Naive B cell (primary cell): Measurements from ENCODE around the gene FBXO48. TPM values are rescaled to one million over a fixed set of nuclear protein-coding genes. Genes with fewer than 3 reads are reported as not detected.
"Not testable (repeated sequence)": the region's sequence is repeated elsewhere in the genome, so short reads cannot be mapped to it uniquely, and the experiment has no call there.

ENCODE experiments used
- ATAC-seq, 2 donors: fragments of 150-1000 bp; cut with Tn5 transposase; 2 replicates each; pipeline ENCODE4 v1.10.0; 2021; ENCODE audit warnings: low read depth in 2 of 2, mild to moderate bottlenecking in 2 of 2, moderate library complexity in 2 of 2
- DNase-seq: peaks from one replicate; pipeline ENCODE4 v3.0.0; 2022
- H3K27ac Mint-ChIP-seq, 6 donors: one replicate each; pipeline ENCODE4 v1.8.0; 2020 to 2022; ENCODE audit warnings: mild to moderate bottlenecking in 6 of 6, mixed read lengths in 6 of 6, moderate library complexity in 5 of 6, inconsistent platforms in 2 of 6
- H3K27me3 Mint-ChIP-seq, 3 donors: one replicate each; pipeline ENCODE4 v1.8.0; 2021 to 2022; ENCODE audit warnings: mixed read lengths in 3 of 3, mild to moderate bottlenecking in 1 of 3
- H3K36me3 Mint-ChIP-seq, 2 donors: one replicate each; pipeline ENCODE4 v1.8.0; 2020 to 2022; ENCODE audit warnings: mixed read lengths in 2 of 2, inconsistent platforms in 1 of 2, mild to moderate bottlenecking in 1 of 2
- H3K4me1 Mint-ChIP-seq, 3 donors: one replicate each; pipeline ENCODE4 v1.8.0; 2020 to 2022; ENCODE audit warnings: mixed read lengths in 3 of 3, inconsistent platforms in 1 of 3, mild to moderate bottlenecking in 1 of 3, moderate library complexity in 1 of 3
- H3K4me3 Mint-ChIP-seq, 8 donors: one replicate each; pipeline ENCODE4 v1.8.0; 2020 to 2022; ENCODE audit warnings: mild to moderate bottlenecking in 8 of 8, mixed read lengths in 8 of 8, moderate library complexity in 8 of 8, inconsistent platforms in 2 of 8
- H3K9me3 Mint-ChIP-seq, 7 donors: one replicate each; pipeline ENCODE4 v1.8.0; 2020 to 2022; ENCODE audit warnings: mixed read lengths in 7 of 7, mild to moderate bottlenecking in 5 of 7, inconsistent platforms in 2 of 7, moderate library complexity in 1 of 7
- polyA plus RNA-seq, 6 donors: library from polyadenylated mRNA; unstranded; fragments of 300-500 nt; fragmentation: Illumina TruSeq; gene quantifications; one replicate each; pipeline ENCODE4 v1.2.3, GENCODE V29; 2021; ENCODE audit warnings: low read depth in 6 of 6

Gene FBXO48
- polyA plus RNA-seq, 6 donors from 2014 or later: 0.19 to 0.58 (median 0.42) TPM

DNA sequence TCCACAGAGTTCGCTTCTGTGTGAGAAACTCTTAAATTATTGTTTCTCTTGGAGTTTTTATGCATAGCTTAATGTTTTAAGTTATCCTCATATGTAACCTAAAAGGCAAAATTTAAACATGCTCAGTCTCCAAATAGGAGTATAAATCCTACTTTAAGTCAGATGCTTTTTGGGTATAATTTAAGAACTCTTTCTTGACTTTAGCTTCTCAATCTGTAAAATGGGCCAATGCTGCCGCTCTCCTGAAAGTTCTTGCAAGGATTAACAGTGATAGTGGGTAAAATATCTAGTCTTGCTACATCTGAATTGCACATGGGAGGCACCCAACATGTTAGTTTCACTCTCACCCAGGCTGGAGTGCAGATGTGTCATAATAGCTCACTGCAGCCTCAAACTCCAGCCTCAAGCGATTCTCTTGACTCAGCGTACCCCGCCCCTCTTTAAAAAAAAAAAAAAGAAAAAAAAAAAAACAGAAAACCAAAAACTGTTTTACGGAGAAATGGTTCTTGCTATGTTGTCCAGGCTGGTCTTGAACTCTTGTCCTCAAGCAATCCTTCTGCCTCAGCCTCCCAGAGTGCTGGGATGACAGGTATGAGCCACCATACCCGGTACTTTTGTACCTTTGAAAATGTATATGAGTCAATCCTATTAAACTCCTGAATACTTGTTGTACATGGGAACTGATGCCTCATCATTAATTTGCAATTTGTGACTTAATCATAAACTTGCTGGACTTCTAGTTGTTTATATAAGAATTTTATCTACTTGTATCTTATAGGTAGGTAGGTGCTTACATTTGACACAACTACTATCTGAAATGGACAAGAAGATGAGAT lies 1.8 kb downstream of the FBXO48 start:
- ATAC-seq (no peak), DNase-seq (no peak)
- H3K4me1 Mint-ChIP-seq: peaks cover 10 to 30% (median 25%) of the 10 kb centered on the region in 3 donors
- peak overlapping the region in 3 of 8 donors; percentile 95 to 98 (median 98) for H3K4me3 Mint-ChIP-seq
- peak overlapping the region in 2 of 6 donors; percentile 91 to 96 for H3K27ac Mint-ChIP-seq
- H3K9me3 Mint-ChIP-seq: no peaks in the 10 kb centered on the region
- H3K27me3 Mint-ChIP-seq: no peaks in the 10 kb centered on the region
- no peaks in the 10 kb centered on the region for H3K36me3 Mint-ChIP-seq

GRCh38 chr2:68464651-68465050 lies 2.4 kb downstream of the FBXO48 start:
- no peaks in the 10 kb centered on the region for H3K9me3 Mint-ChIP-seq
- DNase-seq (no peak), ATAC-seq (no peak)
- H3K36me3 Mint-ChIP-seq: no peaks in the 10 kb centered on the region
- peak overlapping the region in 1 of 6 donors; percentile 49 for H3K27ac Mint-ChIP-seq
- H3K27me3 Mint-ChIP-seq: no peaks in the 10 kb centered on the region
- H3K4me3 Mint-ChIP-seq: peak overlapping the region in 2 of 8 donors; percentile 46 to 55
- H3K4me1 Mint-ChIP-seq: peaks cover 10 to 30% (median 25%) of the 10 kb centered on the region in 3 donors

GRCh38 chr2:68463287-68463877 lies 3.7 kb downstream of the FBXO48 start:
- Mint-ChIP-seq H3K27me3 (no peaks in the 10 kb centered on the region), H3K4me1 (peaks cover 10 to 20% (median 18%) of the 10 kb centered on the region in 3 donors), H3K27ac (no peak overlapping the region), H3K9me3 (no peaks in the 10 kb centered on the region), H3K4me3 (peak overlapping the region in 1 of 8 donors; percentile 48), H3K36me3 (no peaks in the 10 kb centered on the region)
- ATAC-seq (no peak), DNase-seq (peak; percentile 52)

- H3K27ac Mint-ChIP-seq: no peak overlapping the region
- ATAC-seq (no peak), DNase-seq (no peak)
- no peaks in the 10 kb centered on the region for H3K27me3 Mint-ChIP-seq
- no peaks in the 10 kb centered on the region for H3K36me3 Mint-ChIP-seq
- peaks cover 0 to 2% (median 0%) of the 10 kb centered on the region in 3 donors for H3K4me1 Mint-ChIP-seq
- H3K9me3 Mint-ChIP-seq: no peaks in the 10 kb centered on the region
- H3K4me3 Mint-ChIP-seq: no peak overlapping the region
Observed at GRCh38 chr2:68458981-68459380, 8.1 kb downstream of the FBXO48 start.

DNA sequence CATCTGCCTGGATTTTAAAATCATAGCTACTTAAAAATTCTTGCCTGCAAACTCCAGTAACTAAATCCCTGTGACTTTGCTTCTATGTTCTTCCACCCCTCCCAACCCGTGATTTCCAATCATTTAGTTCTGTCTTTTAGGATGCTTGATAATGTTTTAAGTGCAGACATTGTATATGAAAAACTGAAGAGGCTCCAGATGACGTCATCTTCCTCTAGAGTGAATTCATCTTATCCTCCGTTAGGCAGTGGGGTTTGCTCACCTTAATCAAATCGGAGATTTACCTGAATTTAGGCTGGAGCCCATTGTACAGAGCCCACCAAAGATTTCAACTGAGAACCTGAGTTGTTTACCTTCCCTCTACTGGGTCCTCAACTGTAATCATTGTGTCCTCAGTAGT lies 10.9 kb downstream of the FBXO48 start:
- ATAC-seq (no peak), DNase-seq (no peak)
- Mint-ChIP-seq H3K4me3 (no peak overlapping the region), H3K36me3 (no peaks in the 10 kb centered on the region), H3K27me3 (no peaks in the 10 kb centered on the region), H3K4me1 (peaks cover 0 to 8% (median 0%) of the 10 kb centered on the region in 3 donors), H3K9me3 (no peaks in the 10 kb centered on the region), H3K27ac (peak overlapping the region in 1 of 6 donors; percentile 8)

DNA sequence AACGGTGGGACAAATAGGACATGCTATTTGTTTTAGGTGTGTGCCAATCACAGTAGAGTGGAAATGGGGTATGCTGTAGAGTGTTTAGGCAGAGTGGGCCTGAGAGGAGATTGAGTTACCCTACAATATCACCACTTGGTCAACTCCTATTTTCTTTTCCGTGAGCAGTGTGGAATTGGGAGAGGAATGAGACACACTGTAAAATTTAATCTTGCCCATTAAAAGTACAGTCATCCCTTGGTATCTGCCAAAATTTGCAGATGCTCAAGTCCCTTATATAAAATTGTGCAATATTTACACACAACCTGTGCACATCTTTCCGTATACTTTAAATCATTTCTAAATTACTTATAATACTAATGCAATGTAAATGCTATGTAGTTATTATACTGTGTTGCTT lies 12.4 kb downstream of the FBXO48 start:
- ATAC-seq (no peak), DNase-seq (no peak)
- Mint-ChIP-seq H3K9me3 (no peaks in the 10 kb centered on the region), H3K27me3 (no peaks in the 10 kb centered on the region), H3K4me3 (no peak overlapping the region), H3K27ac (no peak overlapping the region), H3K36me3 (no peaks in the 10 kb centered on the region), H3K4me1 (peaks cover 0 to 8% (median 0%) of the 10 kb centered on the region in 3 donors)

DNA sequence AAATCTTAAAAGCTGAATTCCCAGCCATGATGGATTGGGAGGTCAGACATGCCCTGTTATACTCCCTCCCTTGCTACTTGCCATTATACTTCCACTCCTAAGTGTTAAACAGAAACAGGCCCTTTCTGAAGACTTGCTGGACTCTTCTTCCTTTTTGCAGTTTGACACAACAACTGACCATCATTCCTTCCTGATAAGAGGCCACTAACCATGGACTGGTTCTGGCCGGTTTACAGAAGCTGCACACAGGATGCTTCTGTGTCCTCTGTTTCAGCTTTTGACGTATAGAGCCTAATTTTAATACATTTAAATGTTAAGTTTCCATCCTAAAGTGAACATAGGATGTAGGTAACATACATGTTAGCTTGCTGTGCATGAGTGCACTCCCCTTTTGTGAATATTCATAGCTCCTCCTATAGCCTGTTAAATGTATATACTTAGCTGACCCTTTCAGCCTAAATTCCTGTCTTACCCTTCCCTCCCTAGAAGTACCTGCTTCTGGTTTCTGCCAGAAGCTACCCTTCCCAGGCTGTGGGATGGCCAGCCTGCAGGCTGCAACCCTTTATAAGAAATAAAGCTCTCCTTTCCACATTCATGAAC lies 13.2 kb downstream of the FBXO48 start:
- Mint-ChIP-seq H3K36me3 (no peaks in the 10 kb centered on the region), H3K27me3 (no peaks in the 10 kb centered on the region), H3K9me3 (peaks cover 0 to 2% (median 0%) of the 10 kb centered on the region in 7 donors), H3K4me3 (no peak overlapping the region), H3K27ac (peak overlapping the region in 3 of 6 donors; percentile 0 to 57 (median 16)), H3K4me1 (peaks cover 0 to 8% (median 0%) of the 10 kb centered on the region in 3 donors)
- DNase-seq: no peak
- ATAC-seq: no peak

- peak; percentile 30 for DNase-seq
- Mint-ChIP-seq H3K9me3 (peaks cover 0 to 2% (median 0%) of the 10 kb centered on the region in 7 donors), H3K27ac (peak overlapping the region in 2 of 6 donors; percentile 7 to 54), H3K4me3 (no peak overlapping the region), H3K36me3 (no peaks in the 10 kb centered on the region), H3K4me1 (peaks cover 0 to 8% (median 0%) of the 10 kb centered on the region in 3 donors), H3K27me3 (no peaks in the 10 kb centered on the region)
- ATAC-seq: peak; percentile 39 to 44
Observed at GRCh38 chr2:68452158-68452900, 14.8 kb downstream of the FBXO48 start.

- Mint-ChIP-seq H3K9me3 (peaks cover 0 to 4% (median 2%) of the 10 kb centered on the region in 7 donors), H3K27me3 (no peaks in the 10 kb centered on the region), H3K4me3 (no peak overlapping the region), H3K4me1 (peaks cover 0 to 6% (median 0%) of the 10 kb centered on the region in 3 donors), H3K27ac (peak overlapping the region in 2 of 6 donors; percentile 23 to 67), H3K36me3 (no peaks in the 10 kb centered on the region)
- DNase-seq: peak; percentile 39
- peak; percentile 26 to 46 for ATAC-seq
Observed at GRCh38 chr2:68448671-68449653, 18.1 kb downstream of the FBXO48 start.

- Mint-ChIP-seq H3K9me3 (peaks cover 0 to 4% (median 2%) of the 10 kb centered on the region in 7 donors), H3K27ac (peak overlapping the region in 1 of 6 donors; percentile 87), H3K36me3 (no peaks in the 10 kb centered on the region), H3K4me1 (no peaks in the 10 kb centered on the region), H3K27me3 (no peaks in the 10 kb centered on the region), H3K4me3 (no peak overlapping the region)
- ATAC-seq: peak in 1 of 2 donors; percentile 19
- no peak for DNase-seq
Observed at GRCh38 chr2:68447118-68447517, 20.0 kb downstream of the FBXO48 start.

DNA sequence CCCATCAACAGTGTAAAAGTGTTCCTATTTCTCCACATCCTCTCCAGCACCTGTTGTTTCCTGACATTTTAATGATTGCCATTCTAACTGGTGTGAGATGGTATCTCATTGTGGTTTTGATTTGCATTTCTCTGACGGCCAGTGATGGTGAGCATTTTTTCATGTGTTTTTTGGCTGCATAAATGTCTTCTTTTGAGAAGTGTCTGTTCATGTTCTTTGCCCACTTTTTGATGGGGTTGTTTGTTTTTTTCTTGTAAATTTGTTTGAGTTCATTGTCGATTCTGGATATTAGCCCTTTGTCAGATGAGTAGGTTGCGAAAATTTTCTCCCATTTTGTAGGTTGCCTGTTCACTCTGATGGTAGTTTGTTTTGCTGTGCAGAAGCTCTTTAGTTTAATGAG lies 20.7 kb downstream of the FBXO48 start:
- H3K36me3 Mint-ChIP-seq, DNase-seq, H3K27me3 Mint-ChIP-seq, H3K4me1 Mint-ChIP-seq, H3K9me3 Mint-ChIP-seq, ATAC-seq, H3K4me3 Mint-ChIP-seq, H3K27ac Mint-ChIP-seq: not testable (repeated sequence)

GRCh38 chr2:68441994-68442322 lies 25.1 kb downstream of the FBXO48 start:
- H3K27me3 Mint-ChIP-seq: no peaks in the 10 kb centered on the region
- ATAC-seq (no peak), DNase-seq (no peak)
- H3K9me3 Mint-ChIP-seq: peaks cover 0 to 1% (median 0%) of the 10 kb centered on the region in 7 donors
- H3K4me3 Mint-ChIP-seq: no peak overlapping the region
- H3K4me1 Mint-ChIP-seq: peaks cover 34 to 43% (median 37%) of the 10 kb centered on the region in 3 donors
- no peaks in the 10 kb centered on the region for H3K36me3 Mint-ChIP-seq
- peak overlapping the region in 4 of 6 donors; percentile 7 to 99 (median 92) for H3K27ac Mint-ChIP-seq
